Measurements from ENCODE around the gene PALS2. TPM values are rescaled to one million over a fixed set of nuclear protein-coding genes. Genes with fewer than 3 reads are reported as not detected.

PALS2 gene
- total and polyA plus RNA-seq, 9 of the 15 experiments (the other 6 are each of a cell fraction or from before 2014, with no cell fraction given) = 5.9 to 35.0 (median 17.7) TPM

- TF ChIP-seq, protein P1, sequence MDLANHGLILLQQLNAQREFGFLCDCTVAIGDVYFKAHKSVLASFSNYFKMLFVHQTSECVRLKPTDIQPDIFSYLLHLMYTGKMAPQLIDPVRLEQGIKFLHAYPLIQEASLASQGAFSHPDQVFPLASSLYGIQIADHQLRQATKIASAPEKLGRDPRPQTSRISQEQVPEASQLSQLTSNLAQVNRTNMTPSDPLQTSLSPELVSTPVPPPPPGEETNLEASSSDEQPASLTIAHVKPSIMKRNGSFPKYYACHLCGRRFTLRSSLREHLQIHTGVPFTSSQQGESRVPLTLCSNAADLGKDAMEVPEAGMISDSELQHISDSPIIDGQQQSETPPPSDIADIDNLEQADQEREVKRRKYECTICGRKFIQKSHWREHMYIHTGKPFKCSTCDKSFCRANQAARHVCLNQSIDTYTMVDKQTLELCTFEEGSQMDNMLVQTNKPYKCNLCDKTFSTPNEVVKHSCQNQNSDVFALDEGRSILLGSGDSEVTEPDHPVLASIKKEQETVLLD (IDR thresholded peaks at IDR 0.05) = no peak
- no peak for TF ChIP-seq HMG20B (CRISPR knock-in tag; IDR thresholded peaks at IDR 0.05)
- TF ChIP-seq TCF15 (CRISPR knock-in tag; IDR thresholded peaks at IDR 0.05) = no peak
- TF ChIP-seq SMARCE1 (IDR thresholded peaks at IDR 0.05) = 0 out of 2 replicates have a peak, but pooled peaks have one; percentile 23
- TF ChIP-seq PTTG1 (tag; IDR thresholded peaks at IDR 0.05; ENCODE audit: low read depth) = no peak
Observed at GRCh38 chr7:24574386-24574785, 1.1 kb downstream of the PALS2 start (continued).

GRCh38 chr7:24574950-24575349, 1.7 kb downstream of the PALS2 start:
- Histone ChIP-seq H3K79me2 (ENCODE audit: control insufficient read depth, insufficient read depth, low read length) (peaks cover 63% of the 10 kb centered on the region), H3K9me3 (replicated peaks; ENCODE audit: control insufficient read depth, insufficient read depth, low read depth, low read length) (no peaks in the 10 kb centered on the region), H3K9ac (ENCODE audit: insufficient read depth in 1 of 2, low read depth in 2 of 2, low read length in 2 of 2) (peak overlapping the region in 1 of 2 experiments; percentile 72; a peak in 1 of 4 replicates), H3K27ac (ENCODE audit: extremely low read depth, low read depth, low read length) (no peak overlapping the region), H3K4me2 (ENCODE audit: insufficient read depth, low read length) (peak overlapping the region; percentile 80), H3K36me3 (ENCODE audit: control insufficient read depth, insufficient read depth, low read length) (no peaks in the 10 kb centered on the region; the same call in 2 of the 3 replicates), H3K4me3 (peak overlapping the region; percentile 74; the same call in 1 of the 2 replicates), H3K27me3 (ENCODE audit: control insufficient read depth in 2 of 2, insufficient read depth in 2 of 2, low read length in 2 of 2) (peaks cover 0 to 6% of the 10 kb centered on the region in 2 experiments; a peak in 3 of 5 replicates), H2AFZ (ENCODE audit: low read depth, low read length) (no peak overlapping the region), H4K20me1 (replicated peaks; ENCODE audit: control insufficient read depth, insufficient read depth, low read length) (peaks cover 10% of the 10 kb centered on the region), H3K9me1 (ENCODE audit: control insufficient read depth, insufficient read depth, low read length) (no peaks in the 10 kb centered on the region), H3K4me1 (replicated peaks in 1 of 2; ENCODE audit: control insufficient read depth in 2 of 2, insufficient read depth in 2 of 2, low read length in 2 of 2) (peaks cover 11 to 17% of the 10 kb centered on the region in 2 experiments; a peak in 4 of 5 replicates)
- in situ Hi-C loops (cut with MboI) (no loop called here), intact Hi-C loops (cut with micrococcal nuclease) (no loop called here)
- ChIA-PET POLR2A (interaction anchor here (0.6 to 1.6 kb wide), 3 partner anchors 14 to 131 kb away, joined by 3 to 6 read pairs (median 3); no protein-coding TSS in a partner anchor), CTCF (ENCODE audit: low intra/inter-chr PET ratio) (no interaction called here)
- 5% methylated on average over 4 of the region's 4 CpGs for WGBS (ENCODE audit: insufficient coverage, low coverage, missing lambda C conversion rate)
- no peak for ATAC-seq
- BruUV-seq (replicated peaks) = no TSS peak
- FAIRE-seq = no peak
- no peak for DNase-seq (ENCODE audit: extremely low read depth in 1 of 4, low spot score in 3 of 4)
- TF ChIP-seq ZNF184 (CRISPR knock-in tag; IDR thresholded peaks at IDR 0.05) (no peak), ZKSCAN3 (CRISPR knock-in tag; IDR thresholded peaks at IDR 0.05) (no peak), CHD7 (IDR thresholded peaks at IDR 0.05; ENCODE audit: low read depth, low read length) (no peak)
